Measurements from ENCODE around the gene WDR27.

DNA sequence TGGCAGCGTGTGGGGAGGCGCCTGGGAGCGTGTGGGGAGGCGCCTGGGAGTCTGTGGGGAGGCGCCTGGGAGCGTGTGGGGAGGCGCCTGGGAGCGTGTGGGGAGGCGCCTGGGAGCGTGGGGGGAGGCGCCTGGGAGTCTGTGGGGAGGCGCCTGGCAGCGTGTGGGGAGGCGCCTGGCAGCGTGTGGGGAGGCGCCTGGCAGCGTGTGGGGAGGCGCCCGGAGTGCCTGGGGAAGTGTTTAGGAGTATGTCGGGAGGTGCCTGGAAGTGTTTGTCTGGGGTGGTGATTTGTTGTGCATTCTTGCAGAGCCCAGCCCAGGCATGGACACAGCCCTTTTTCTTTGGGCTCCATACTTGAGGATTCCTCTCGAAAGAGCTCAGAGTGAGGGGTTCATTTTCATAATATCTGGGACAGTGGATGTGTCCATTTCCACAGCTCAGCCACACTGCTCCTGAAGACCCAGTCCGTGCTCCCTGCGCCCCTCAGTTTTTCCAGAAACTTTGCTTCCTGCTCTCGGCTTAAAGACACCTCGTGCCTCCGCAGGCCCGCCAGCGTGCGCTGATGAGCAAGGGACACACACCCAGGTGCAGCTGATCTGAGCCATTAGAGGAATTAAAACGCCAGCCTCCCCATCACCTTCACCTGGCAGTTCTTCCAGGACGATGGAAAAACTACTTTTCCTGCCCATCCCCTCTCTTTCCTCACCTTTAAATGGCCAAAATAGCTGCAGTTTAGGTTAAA lies 276.0 kb downstream of the WDR27 start:
- TF ChIP-seq, protein P1, sequence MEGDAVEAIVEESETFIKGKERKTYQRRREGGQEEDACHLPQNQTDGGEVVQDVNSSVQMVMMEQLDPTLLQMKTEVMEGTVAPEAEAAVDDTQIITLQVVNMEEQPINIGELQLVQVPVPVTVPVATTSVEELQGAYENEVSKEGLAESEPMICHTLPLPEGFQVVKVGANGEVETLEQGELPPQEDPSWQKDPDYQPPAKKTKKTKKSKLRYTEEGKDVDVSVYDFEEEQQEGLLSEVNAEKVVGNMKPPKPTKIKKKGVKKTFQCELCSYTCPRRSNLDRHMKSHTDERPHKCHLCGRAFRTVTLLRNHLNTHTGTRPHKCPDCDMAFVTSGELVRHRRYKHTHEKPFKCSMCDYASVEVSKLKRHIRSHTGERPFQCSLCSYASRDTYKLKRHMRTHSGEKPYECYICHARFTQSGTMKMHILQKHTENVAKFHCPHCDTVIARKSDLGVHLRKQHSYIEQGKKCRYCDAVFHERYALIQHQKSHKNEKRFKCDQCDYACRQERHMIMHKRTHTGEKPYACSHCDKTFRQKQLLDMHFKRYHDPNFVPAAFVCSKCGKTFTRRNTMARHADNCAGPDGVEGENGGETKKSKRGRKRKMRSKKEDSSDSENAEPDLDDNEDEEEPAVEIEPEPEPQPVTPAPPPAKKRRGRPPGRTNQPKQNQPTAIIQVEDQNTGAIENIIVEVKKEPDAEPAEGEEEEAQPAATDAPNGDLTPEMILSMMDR (conservative IDR thresholded peaks at IDR 0.05; ENCODE audit: low read length), result no peak
- no peak for TF ChIP-seq EZH2phosphoT487 (IDR thresholded peaks at IDR 0.05; ENCODE audit: borderline replicate concordance, low read depth, low read length)
